GM21737 (cell line): Measurements from ENCODE around the gene NOL6.

Experiments used
- ATAC-seq: cut with Tn5 transposase; IDR thresholded peaks from one replicate; pipeline ENCODE4 v1.9.1; 2021; ENCODE audit warnings: mild to moderate bottlenecking, moderate library complexity; ENCODE audit not compliant: unreplicated experiment

NOL6 gene

GRCh38 chr9:33453286-33453860, 20.4 kb downstream of the NOL6 start:
- no peak for ATAC-seq

GRCh38 chr9:33452828-33453271, 20.9 kb downstream of the NOL6 start:
- ATAC-seq: no peak

- ATAC-seq: no peak
Measured at GRCh38 chr9:33450621-33451146, 23.0 kb downstream of the NOL6 start.

GRCh38 chr9:33449715-33450114, 24.0 kb downstream of the NOL6 start:
- no peak for ATAC-seq

- no peak for ATAC-seq
Measured at GRCh38 chr9:33447799-33448553, 25.7 kb downstream of the NOL6 start.

- no peak for ATAC-seq
Measured at GRCh38 chr9:33446946-33447798, 26.6 kb downstream of the NOL6 start, which contains the start of gene AQP3. AQP3 (minus strand) TSS chr9:33447593; CDS start chr9:33447530, 63 bp downstream.

- peak; percentile 85 for ATAC-seq
Measured at GRCh38 chr9:33446240-33446945, 27.3 kb downstream of the NOL6 start.

- ATAC-seq: peak; percentile 2
Measured at GRCh38 chr9:33445389-33446239, 28.1 kb downstream of the NOL6 start.

- no peak for ATAC-seq
Measured at GRCh38 chr9:33443464-33444154, 30.1 kb downstream of the NOL6 start.

GRCh38 chr9:33443047-33443446, 30.7 kb downstream of the NOL6 start:
- ATAC-seq: no peak

GRCh38 chr9:33442125-33442524, 31.6 kb downstream of the NOL6 start:
- no peak for ATAC-seq

- no peak for ATAC-seq
Measured at GRCh38 chr9:33440609-33441008, 33.1 kb downstream of the NOL6 start.

- no peak for ATAC-seq
Measured at GRCh38 chr9:33440204-33440603, 33.5 kb downstream of the NOL6 start.

- ATAC-seq: no peak
Measured at GRCh38 chr9:33439731-33440130, 34.0 kb downstream of the NOL6 start.

GRCh38 chr9:33438926-33439680, 34.6 kb downstream of the NOL6 start:
- ATAC-seq: no peak

- ATAC-seq: no peak
Measured at GRCh38 chr9:33437898-33438297, 35.8 kb downstream of the NOL6 start.

- ATAC-seq: no peak
Measured at GRCh38 chr9:33437205-33437604, 36.5 kb downstream of the NOL6 start.

- ATAC-seq: no peak
Measured at GRCh38 chr9:33436445-33436844, 37.3 kb downstream of the NOL6 start.
